ENCODE measurements around the gene MICA. TPM values are rescaled to one million over a fixed set of nuclear protein-coding genes. Genes with fewer than 3 reads are reported as not detected.

MICA gene
- total and polyA plus RNA-seq, 4 donors, result 3.2 to 9.1 (median 4.2) TPM

DNA sequence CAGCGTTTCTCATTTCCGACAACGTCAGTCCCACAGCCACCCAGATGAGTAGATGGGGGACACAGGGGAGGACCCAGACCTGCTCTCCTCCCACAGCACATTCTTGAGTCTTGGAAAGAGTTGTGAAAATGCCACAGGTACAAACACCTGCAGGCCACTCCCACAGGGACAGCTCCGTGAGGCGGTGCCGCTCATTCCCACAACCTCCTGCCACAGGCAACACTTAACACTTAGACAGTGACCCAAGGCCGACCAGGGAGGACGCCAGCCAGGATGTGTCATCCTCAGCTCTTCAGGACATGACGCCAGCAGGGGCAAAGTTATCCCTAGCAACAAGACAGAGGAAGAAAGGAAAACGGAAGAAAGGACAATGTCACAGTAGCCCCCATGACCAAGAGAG is 23.5 kb upstream of the MICA start:
- WGBS, result 44% methylated on average over 10 of the region's 10 CpGs
- no peak overlapping the region for H3K4me3 ChIP-seq (ENCODE audit: low read depth in 1 of 3, low read length in 3 of 3)
- H3K36me3 ChIP-seq (ENCODE audit: control insufficient read depth in 4 of 4, insufficient read depth in 3 of 4, low read depth in 1 of 4, low read length in 3 of 4), result no peaks in the 10 kb centered on the region
- no peaks in the 10 kb centered on the region for H3K4me1 ChIP-seq (ENCODE audit: control insufficient read depth in 4 of 4, insufficient read depth in 4 of 4, low read length in 3 of 4)
- no peaks in the 10 kb centered on the region for H3K9me3 ChIP-seq (ENCODE audit: control insufficient read depth in 4 of 4, low read length in 3 of 4)
- no peak overlapping the region for H3K9ac ChIP-seq (ENCODE audit: low read depth in 1 of 2, low read length in 2 of 2)
- no peak for DNase-seq (ENCODE audit: low spot score)
- no peak overlapping the region for H3K27ac ChIP-seq (ENCODE audit: low read depth in 1 of 2, low read length in 2 of 2)
- TF ChIP-seq, protein P1, sequence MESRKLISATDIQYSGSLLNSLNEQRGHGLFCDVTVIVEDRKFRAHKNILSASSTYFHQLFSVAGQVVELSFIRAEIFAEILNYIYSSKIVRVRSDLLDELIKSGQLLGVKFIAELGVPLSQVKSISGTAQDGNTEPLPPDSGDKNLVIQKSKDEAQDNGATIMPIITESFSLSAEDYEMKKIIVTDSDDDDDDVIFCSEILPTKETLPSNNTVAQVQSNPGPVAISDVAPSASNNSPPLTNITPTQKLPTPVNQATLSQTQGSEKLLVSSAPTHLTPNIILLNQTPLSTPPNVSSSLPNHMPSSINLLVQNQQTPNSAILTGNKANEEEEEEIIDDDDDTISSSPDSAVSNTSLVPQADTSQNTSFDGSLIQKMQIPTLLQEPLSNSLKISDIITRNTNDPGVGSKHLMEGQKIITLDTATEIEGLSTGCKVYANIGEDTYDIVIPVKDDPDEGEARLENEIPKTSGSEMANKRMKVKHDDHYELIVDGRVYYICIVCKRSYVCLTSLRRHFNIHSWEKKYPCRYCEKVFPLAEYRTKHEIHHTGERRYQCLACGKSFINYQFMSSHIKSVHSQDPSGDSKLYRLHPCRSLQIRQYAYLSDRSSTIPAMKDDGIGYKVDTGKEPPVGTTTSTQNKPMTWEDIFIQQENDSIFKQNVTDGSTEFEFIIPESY (IDR thresholded peaks at IDR 0.05), result no peak
- TF ChIP-seq, protein P2, sequence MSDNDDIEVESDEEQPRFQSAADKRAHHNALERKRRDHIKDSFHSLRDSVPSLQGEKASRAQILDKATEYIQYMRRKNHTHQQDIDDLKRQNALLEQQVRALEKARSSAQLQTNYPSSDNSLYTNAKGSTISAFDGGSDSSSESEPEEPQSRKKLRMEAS (IDR thresholded peaks at IDR 0.05), result no peak
- no peak for TF ChIP-seq RXRA (IDR thresholded peaks at IDR 0.05)
- no peak for TF ChIP-seq EGR1 (IDR thresholded peaks at IDR 0.05; ENCODE audit: low read depth in 2 of 2)
- no peak for TF ChIP-seq SP1 (IDR thresholded peaks at IDR 0.05)
- TF ChIP-seq, protein P3, sequence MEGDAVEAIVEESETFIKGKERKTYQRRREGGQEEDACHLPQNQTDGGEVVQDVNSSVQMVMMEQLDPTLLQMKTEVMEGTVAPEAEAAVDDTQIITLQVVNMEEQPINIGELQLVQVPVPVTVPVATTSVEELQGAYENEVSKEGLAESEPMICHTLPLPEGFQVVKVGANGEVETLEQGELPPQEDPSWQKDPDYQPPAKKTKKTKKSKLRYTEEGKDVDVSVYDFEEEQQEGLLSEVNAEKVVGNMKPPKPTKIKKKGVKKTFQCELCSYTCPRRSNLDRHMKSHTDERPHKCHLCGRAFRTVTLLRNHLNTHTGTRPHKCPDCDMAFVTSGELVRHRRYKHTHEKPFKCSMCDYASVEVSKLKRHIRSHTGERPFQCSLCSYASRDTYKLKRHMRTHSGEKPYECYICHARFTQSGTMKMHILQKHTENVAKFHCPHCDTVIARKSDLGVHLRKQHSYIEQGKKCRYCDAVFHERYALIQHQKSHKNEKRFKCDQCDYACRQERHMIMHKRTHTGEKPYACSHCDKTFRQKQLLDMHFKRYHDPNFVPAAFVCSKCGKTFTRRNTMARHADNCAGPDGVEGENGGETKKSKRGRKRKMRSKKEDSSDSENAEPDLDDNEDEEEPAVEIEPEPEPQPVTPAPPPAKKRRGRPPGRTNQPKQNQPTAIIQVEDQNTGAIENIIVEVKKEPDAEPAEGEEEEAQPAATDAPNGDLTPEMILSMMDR (IDR thresholded peaks at IDR 0.05; ENCODE audit: low read depth, low read length, missing input control), result no peak
- no peak for TF ChIP-seq HNF4G (IDR thresholded peaks at IDR 0.05)
- TF ChIP-seq, protein P4, sequence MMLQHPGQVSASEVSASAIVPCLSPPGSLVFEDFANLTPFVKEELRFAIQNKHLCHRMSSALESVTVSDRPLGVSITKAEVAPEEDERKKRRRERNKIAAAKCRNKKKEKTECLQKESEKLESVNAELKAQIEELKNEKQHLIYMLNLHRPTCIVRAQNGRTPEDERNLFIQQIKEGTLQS (IDR thresholded peaks at IDR 0.05), result no peak
- no peak for TF ChIP-seq HNF4A (conservative IDR thresholded peaks at IDR 0.05)
- no peak for TF ChIP-seq JUND (IDR thresholded peaks at IDR 0.05)
- no peak for TF ChIP-seq RAD21 (IDR thresholded peaks at IDR 0.05)
- no peak for TF ChIP-seq GABPA (IDR thresholded peaks at IDR 0.05 in 1 of 2, conservative IDR thresholded peaks at IDR 0.05 in 1 of 2)
- TF ChIP-seq, protein P5, sequence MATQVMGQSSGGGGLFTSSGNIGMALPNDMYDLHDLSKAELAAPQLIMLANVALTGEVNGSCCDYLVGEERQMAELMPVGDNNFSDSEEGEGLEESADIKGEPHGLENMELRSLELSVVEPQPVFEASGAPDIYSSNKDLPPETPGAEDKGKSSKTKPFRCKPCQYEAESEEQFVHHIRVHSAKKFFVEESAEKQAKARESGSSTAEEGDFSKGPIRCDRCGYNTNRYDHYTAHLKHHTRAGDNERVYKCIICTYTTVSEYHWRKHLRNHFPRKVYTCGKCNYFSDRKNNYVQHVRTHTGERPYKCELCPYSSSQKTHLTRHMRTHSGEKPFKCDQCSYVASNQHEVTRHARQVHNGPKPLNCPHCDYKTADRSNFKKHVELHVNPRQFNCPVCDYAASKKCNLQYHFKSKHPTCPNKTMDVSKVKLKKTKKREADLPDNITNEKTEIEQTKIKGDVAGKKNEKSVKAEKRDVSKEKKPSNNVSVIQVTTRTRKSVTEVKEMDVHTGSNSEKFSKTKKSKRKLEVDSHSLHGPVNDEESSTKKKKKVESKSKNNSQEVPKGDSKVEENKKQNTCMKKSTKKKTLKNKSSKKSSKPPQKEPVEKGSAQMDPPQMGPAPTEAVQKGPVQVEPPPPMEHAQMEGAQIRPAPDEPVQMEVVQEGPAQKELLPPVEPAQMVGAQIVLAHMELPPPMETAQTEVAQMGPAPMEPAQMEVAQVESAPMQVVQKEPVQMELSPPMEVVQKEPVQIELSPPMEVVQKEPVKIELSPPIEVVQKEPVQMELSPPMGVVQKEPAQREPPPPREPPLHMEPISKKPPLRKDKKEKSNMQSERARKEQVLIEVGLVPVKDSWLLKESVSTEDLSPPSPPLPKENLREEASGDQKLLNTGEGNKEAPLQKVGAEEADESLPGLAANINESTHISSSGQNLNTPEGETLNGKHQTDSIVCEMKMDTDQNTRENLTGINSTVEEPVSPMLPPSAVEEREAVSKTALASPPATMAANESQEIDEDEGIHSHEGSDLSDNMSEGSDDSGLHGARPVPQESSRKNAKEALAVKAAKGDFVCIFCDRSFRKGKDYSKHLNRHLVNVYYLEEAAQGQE (IDR thresholded peaks at IDR 0.05), result no peak
- no peaks in the 10 kb centered on the region for H3K27me3 ChIP-seq (ENCODE audit: control insufficient read depth in 4 of 4, insufficient read depth in 4 of 4, low read length in 3 of 4)

DNA sequence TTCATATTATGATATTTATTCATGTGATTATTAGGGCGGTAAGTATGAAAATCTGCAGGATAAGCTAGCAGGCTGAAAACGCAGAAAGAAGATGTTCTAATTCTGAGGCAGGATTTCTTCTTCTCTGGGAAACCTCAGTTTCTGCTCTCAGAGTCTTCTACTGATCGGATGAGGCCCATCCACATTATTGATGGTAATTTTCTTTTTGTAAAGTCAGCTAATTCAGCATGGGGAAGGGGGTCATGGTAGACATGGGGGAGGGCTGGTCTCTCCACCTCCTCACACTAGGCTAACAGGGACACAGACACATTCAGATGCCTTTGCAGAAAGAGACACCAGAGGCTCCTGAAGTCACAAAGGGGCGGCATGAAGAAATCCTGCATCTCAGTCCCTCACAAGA is 21.7 kb upstream of the MICA start:
- Histone ChIP-seq H3K4me1 (ENCODE audit: control insufficient read depth in 4 of 4, insufficient read depth in 4 of 4, low read length in 3 of 4) (peaks cover 0 to 4% (median 1%) of the 10 kb centered on the region in 4 donors), H3K27ac (ENCODE audit: low read depth in 1 of 2, low read length in 2 of 2) (no peak overlapping the region), H3K9me3 (ENCODE audit: control insufficient read depth in 4 of 4, low read length in 3 of 4) (no peaks in the 10 kb centered on the region), H3K9ac (ENCODE audit: low read depth in 1 of 2, low read length in 2 of 2) (no peak overlapping the region), H3K4me3 (ENCODE audit: low read depth in 1 of 3, low read length in 3 of 3) (no peak overlapping the region), H3K36me3 (ENCODE audit: control insufficient read depth in 4 of 4, insufficient read depth in 3 of 4, low read depth in 1 of 4, low read length in 3 of 4) (no peaks in the 10 kb centered on the region), H3K27me3 (ENCODE audit: control insufficient read depth in 4 of 4, insufficient read depth in 4 of 4, low read length in 3 of 4) (no peaks in the 10 kb centered on the region)
- no peak for DNase-seq (ENCODE audit: low spot score)
- no peak for TF ChIP-seq HNF4G (IDR thresholded peaks at IDR 0.05)
- no peak for TF ChIP-seq RAD21 (IDR thresholded peaks at IDR 0.05)
- no peak for TF ChIP-seq HNF4A (conservative IDR thresholded peaks at IDR 0.05)
- no peak for TF ChIP-seq EGR1 (IDR thresholded peaks at IDR 0.05; ENCODE audit: low read depth in 2 of 2)
- no peak for TF ChIP-seq RXRA (IDR thresholded peaks at IDR 0.05)
- TF ChIP-seq, protein P3 (IDR thresholded peaks at IDR 0.05; ENCODE audit: low read depth, low read length, missing input control), result no peak
- TF ChIP-seq, protein P2 (IDR thresholded peaks at IDR 0.05), result no peak
- TF ChIP-seq NR2F2 (IDR thresholded peaks at IDR 0.05), result no peak
- TF ChIP-seq JUND (IDR thresholded peaks at IDR 0.05), result no peak
- TF ChIP-seq TAF1 (conservative IDR thresholded peaks at IDR 0.05), result no peak
- TF ChIP-seq FOXA1 (IDR thresholded peaks at IDR 0.05), result no peak
- no peak for TF ChIP-seq GABPA (IDR thresholded peaks at IDR 0.05 in 1 of 2, conservative IDR thresholded peaks at IDR 0.05 in 1 of 2)
- 81% methylated on average over 4 of the region's 4 CpGs for whole genome bisulfite sequencing

Measured in liver (tissue), 9 donors.